HL-60 (cell line): ENCODE results near the gene BTBD9.

Experiments
- DNase-seq, 2 experiments: peaks; one replicate each; pipeline ENCODE4 v3.0.0-alpha.2; 2010 to 2020; ENCODE audit warnings: low read depth in 1 of 2, low spot score in 1 of 2
- H3K27ac ChIP-seq: fragments of 250-450 bp; sonication (Bioruptor Pico); replicated peaks from 2 replicates; pipeline ENCODE4 v1.5.1; 2020; ENCODE audit warnings: mild to moderate bottlenecking, moderate library complexity
- H3K27me3 ChIP-seq: fragments of 250-450 bp; sonication (Bioruptor Pico); 2 replicates; pipeline ENCODE4 v1.5.1; 2021; ENCODE audit warnings: mild to moderate bottlenecking, moderate library complexity; ENCODE audit not compliant: insufficient read depth, poor library complexity, severe bottlenecking
- H3K4me3 ChIP-seq: replicated peaks from 2 replicates; pipeline ENCODE4 v1.5.1; 2011; ENCODE audit warnings: mild to moderate bottlenecking, control low read depth, low read length; ENCODE audit not compliant: insufficient read depth
- GABPA ChIP-seq: IDR thresholded peaks from 2 replicates; pipeline ENCODE4 v1.6.1; 2012; ENCODE audit warnings: low read depth
- POLR2AphosphoS5 ChIP-seq: IDR thresholded peaks from 2 replicates; pipeline ENCODE4 v1.6.1; 2012; ENCODE audit warnings: low read depth
- SPI1 ChIP-seq: IDR thresholded peaks from 2 replicates; pipeline ENCODE4 v1.6.1; 2012; ENCODE audit warnings: low read depth, mild to moderate bottlenecking, borderline replicate concordance
- TF ChIP-seq, protein P1 (sequence below): IDR thresholded peaks from one replicate; pipeline ENCODE4 v1.5.1; 2011; ENCODE audit warnings: low read length, control low read depth, inconsistent platforms; ENCODE audit not compliant: insufficient read depth
- TF ChIP-seq, protein P2 (sequence below): IDR thresholded peaks from 2 replicates; pipeline ENCODE4 v1.6.1; 2012; ENCODE audit warnings: low read depth; ENCODE audit not compliant: insufficient replicate concordance

The BTBD9 gene

DNA sequence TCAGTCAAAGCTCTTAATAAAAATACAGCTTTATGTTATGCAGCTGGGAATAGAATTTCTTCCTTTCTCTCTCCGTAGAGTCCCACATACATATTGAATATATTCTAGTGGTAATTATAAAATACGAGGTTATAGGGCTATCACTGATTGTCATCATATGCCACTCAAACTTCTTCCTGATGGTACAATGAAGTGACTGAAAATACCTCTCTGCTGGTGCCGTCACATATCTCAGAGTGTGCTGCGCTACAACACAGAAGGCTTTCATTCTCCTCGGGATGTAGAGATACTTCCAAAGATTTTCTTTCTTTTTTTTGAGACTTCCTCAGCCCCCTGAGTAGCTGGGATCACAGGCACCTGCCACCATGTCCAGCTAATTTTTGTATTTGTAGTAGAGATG is 249.9 kb downstream of the BTBD9 start:
- Histone ChIP-seq H3K4me3 (no peak overlapping the region), H3K27me3 (no peaks in the 10 kb centered on the region), H3K27ac (no peak overlapping the region)
- TF ChIP-seq, protein P1, sequence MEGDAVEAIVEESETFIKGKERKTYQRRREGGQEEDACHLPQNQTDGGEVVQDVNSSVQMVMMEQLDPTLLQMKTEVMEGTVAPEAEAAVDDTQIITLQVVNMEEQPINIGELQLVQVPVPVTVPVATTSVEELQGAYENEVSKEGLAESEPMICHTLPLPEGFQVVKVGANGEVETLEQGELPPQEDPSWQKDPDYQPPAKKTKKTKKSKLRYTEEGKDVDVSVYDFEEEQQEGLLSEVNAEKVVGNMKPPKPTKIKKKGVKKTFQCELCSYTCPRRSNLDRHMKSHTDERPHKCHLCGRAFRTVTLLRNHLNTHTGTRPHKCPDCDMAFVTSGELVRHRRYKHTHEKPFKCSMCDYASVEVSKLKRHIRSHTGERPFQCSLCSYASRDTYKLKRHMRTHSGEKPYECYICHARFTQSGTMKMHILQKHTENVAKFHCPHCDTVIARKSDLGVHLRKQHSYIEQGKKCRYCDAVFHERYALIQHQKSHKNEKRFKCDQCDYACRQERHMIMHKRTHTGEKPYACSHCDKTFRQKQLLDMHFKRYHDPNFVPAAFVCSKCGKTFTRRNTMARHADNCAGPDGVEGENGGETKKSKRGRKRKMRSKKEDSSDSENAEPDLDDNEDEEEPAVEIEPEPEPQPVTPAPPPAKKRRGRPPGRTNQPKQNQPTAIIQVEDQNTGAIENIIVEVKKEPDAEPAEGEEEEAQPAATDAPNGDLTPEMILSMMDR, result no peak
- TF ChIP-seq, protein P2, sequence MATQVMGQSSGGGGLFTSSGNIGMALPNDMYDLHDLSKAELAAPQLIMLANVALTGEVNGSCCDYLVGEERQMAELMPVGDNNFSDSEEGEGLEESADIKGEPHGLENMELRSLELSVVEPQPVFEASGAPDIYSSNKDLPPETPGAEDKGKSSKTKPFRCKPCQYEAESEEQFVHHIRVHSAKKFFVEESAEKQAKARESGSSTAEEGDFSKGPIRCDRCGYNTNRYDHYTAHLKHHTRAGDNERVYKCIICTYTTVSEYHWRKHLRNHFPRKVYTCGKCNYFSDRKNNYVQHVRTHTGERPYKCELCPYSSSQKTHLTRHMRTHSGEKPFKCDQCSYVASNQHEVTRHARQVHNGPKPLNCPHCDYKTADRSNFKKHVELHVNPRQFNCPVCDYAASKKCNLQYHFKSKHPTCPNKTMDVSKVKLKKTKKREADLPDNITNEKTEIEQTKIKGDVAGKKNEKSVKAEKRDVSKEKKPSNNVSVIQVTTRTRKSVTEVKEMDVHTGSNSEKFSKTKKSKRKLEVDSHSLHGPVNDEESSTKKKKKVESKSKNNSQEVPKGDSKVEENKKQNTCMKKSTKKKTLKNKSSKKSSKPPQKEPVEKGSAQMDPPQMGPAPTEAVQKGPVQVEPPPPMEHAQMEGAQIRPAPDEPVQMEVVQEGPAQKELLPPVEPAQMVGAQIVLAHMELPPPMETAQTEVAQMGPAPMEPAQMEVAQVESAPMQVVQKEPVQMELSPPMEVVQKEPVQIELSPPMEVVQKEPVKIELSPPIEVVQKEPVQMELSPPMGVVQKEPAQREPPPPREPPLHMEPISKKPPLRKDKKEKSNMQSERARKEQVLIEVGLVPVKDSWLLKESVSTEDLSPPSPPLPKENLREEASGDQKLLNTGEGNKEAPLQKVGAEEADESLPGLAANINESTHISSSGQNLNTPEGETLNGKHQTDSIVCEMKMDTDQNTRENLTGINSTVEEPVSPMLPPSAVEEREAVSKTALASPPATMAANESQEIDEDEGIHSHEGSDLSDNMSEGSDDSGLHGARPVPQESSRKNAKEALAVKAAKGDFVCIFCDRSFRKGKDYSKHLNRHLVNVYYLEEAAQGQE, result no peak
- TF ChIP-seq SPI1 (no peak), GABPA (no peak), POLR2AphosphoS5 (no peak)
- no peak for DNase-seq

DNA sequence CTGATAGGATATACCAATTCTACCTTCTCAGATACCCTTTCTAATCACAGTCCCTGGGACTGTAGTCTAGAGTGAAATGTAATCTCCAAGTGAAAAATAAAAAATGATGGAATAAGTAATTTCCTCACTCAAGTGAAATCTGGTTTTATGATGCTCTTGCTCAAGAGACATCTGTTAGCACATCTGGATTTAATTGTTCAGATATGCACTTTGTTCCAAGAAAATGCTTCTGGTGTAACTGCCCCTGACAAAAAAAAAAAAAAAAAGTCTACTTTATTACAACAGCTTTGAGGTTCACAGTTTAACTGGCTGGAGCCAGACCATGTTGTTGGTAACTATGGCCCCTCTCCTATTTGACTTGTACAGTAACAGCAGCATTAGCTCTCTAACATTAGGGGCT is 251.8 kb downstream of the BTBD9 start:
- no peak for DNase-seq
- Histone ChIP-seq H3K4me3 (no peak overlapping the region), H3K27me3 (no peaks in the 10 kb centered on the region), H3K27ac (no peak overlapping the region)
- TF ChIP-seq GABPA (no peak), SPI1 (no peak), POLR2AphosphoS5 (no peak)
- TF ChIP-seq, protein P1, result no peak

DNA sequence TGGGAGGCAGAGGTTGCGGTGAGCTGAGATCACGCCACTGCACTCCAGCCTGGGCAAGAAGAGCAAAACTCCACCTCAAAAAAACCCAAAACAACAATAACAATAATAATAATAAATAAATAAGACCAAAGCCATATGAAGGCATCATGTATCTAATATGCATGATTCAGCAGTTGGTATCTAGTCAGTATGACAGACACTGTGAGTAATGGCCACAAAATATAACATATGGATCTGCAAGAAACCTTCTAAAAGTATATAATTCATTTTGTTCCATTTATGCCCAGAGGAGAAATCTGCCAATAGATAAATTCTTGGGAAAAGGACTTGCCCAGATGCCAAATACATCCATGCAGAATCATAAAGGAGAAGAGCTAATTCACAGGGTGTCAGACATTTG is 252.3 kb downstream of the BTBD9 start:
- TF ChIP-seq, protein P1, result no peak
- no peak for DNase-seq
- Histone ChIP-seq H3K4me3 (no peak overlapping the region), H3K27ac (no peak overlapping the region), H3K27me3 (no peaks in the 10 kb centered on the region)

DNA sequence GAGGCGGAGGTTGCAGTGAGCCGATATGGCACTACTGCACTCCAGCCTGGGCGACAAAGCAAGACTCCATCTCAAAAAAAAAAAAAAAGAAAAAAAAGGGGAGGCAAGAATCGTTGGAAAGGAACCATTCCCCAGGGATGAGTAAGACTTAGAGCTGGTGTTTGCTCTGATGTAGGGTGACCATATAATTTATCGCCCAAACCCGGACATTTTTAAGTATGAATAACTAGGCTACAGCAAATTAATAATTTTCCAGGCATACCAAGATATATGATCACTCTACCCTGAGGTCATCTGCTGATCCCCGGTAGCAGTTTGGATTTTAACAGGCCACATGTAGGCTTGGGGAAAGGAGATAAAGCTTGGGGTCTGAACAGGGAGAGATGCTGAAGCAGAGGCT is 260.9 kb downstream of the BTBD9 start:
- H3K4me3 ChIP-seq, result no peak overlapping the region
- DNase-seq, result no peak
- no peak for TF ChIP-seq GABPA
- TF ChIP-seq SPI1, result no peak
- TF ChIP-seq, protein P1, result no peak
- no peak for TF ChIP-seq POLR2AphosphoS5
- TF ChIP-seq, protein P2, result no peak
- no peaks in the 10 kb centered on the region for H3K27me3 ChIP-seq
- no peak overlapping the region for H3K27ac ChIP-seq
